Right lobe of liver (tissue), 6 donors: ENCODE data around the gene FREM1. TPM values are rescaled to one million over a fixed set of nuclear protein-coding genes. Genes with fewer than 3 reads are reported as not detected.

Experiments
- ATAC-seq, 4 donors: fragments of 200-7000 bp; cut with Tn5 transposase; one replicate each; pipeline ENCODE4 v1.9.1; 2020; ENCODE audit warnings: mild to moderate bottlenecking in 4 of 4, moderate library complexity in 4 of 4
- DNase-seq, 3 donors: peaks; one replicate each; pipeline ENCODE4 v3.0.0-alpha.2; 2020
- H3K27ac ChIP-seq, 3 donors: fragments of 200-600 bp; one replicate each; pipeline ENCODE4 v1.8.0; 2022
- H3K27me3 ChIP-seq, 2 donors: fragments of 200-600 bp; one replicate each; pipeline ENCODE4 v1.8.0; 2022
- H3K36me3 ChIP-seq, 4 donors: fragments of 200-600 bp; sonication (generic) in 1 of 4; one replicate each; pipeline versions ENCODE4 v1.5.1 to v1.8.0; 2017 to 2022; ENCODE audit warnings: control low read depth in 1 of 4
- H3K4me1 ChIP-seq, 4 donors: fragments of 200-600 bp; sonication (generic) in 1 of 4; one replicate each; pipeline versions ENCODE4 v1.5.1 to v1.8.0; 2017 to 2022; ENCODE audit warnings: control low read depth in 1 of 4
- H3K4me3 ChIP-seq, 3 donors: fragments of 200-600 bp; one replicate each; pipeline ENCODE4 v1.8.0; 2022
- H3K9me3 ChIP-seq, 4 donors: fragments of 200-600 bp; sonication (generic) in 1 of 4; one replicate each; pipeline versions ENCODE4 v1.5.1 to v1.8.0; 2017 to 2022; ENCODE audit warnings: control low read depth in 1 of 4
- POLR2A ChIP-seq: fragments of 450-650 bp; IDR thresholded peaks from one replicate; pipeline ENCODE4 v1.6.1; 2017; ENCODE audit warnings: antibody characterized with exemption, mild to moderate bottlenecking
- WGBS: methylation state at CpG from one replicate; pipeline ENCODE4 v1.1.6; 2018; ENCODE audit warnings: low coverage, low lambda C conversion rate; ENCODE audit not compliant: insufficient coverage; ENCODE audit errors: missing lambda C conversion rate; 5-methylcytosine and 5-hydroxymethylcytosine counted together
- intact Hi-C, 2 donors: fragments of 100-400 bp; cut with DNase I; formaldehyde crosslinking; loops; one replicate each; pipeline versions ENCODE4 v1.11.2 to v1.14.1; 2022
- total RNA-seq, 6 experiments: library from RNA; depleted of rRNA in 2 of 6; stranded (reverse); fragments of >200 nt in 2 of 6; fragmentation: NEBNext Ultra II Directional in 3 of 6; extraction: Animal tissue kit (Norgen Biotek cat#: 25700) in 3 of 6; gene quantifications; one replicate each; pipeline versions ENCODE4 v1.1.0 to v1.2.4, GENCODE V29; 2016 to 2023
- TF ChIP-seq, protein P1 (sequence below), 4 donors: fragments of 200-600 bp in 3 of 4; fragments of 450-650 bp in 1 of 4; IDR thresholded peaks; one replicate each; pipeline versions ENCODE4 v1.5.1 to v1.8.0; 2016 to 2022; ENCODE audit warnings: antibody characterized with exemption in 4 of 4, mild to moderate bottlenecking in 2 of 4
- donor health status: DM: no; HTN: yes; CAD: no.
- donor health status: DM: no; HTN: no; CAD: no.
- donor health status: DM: no; HTN: no; CAD: no.
- donor health status: DM: no; HTN: yes; CAD: no.
- donor health status: DM: no; HTN: yes; CAD: no.

Gene FREM1
- total RNA-seq, 6 experiments from 2014 or later: 0.12 to 2.6 (median 1.1) TPM

GRCh38 chr9:14912859-14913258, 2.6 kb upstream of the FREM1 start:
- Histone ChIP-seq H3K4me1 (no peaks in the 10 kb centered on the region), H3K27ac (no peak overlapping the region), H3K9me3 (no peaks in the 10 kb centered on the region), H3K36me3 (no peaks in the 10 kb centered on the region), H3K4me3 (no peak overlapping the region), H3K27me3 (no peaks in the 10 kb centered on the region)
- 58% methylated on average over 6 of the region's 6 CpGs for WGBS
- no peak for ATAC-seq
- DNase-seq: no peak
- intact Hi-C loops: no loop called here
- TF ChIP-seq, protein P1, sequence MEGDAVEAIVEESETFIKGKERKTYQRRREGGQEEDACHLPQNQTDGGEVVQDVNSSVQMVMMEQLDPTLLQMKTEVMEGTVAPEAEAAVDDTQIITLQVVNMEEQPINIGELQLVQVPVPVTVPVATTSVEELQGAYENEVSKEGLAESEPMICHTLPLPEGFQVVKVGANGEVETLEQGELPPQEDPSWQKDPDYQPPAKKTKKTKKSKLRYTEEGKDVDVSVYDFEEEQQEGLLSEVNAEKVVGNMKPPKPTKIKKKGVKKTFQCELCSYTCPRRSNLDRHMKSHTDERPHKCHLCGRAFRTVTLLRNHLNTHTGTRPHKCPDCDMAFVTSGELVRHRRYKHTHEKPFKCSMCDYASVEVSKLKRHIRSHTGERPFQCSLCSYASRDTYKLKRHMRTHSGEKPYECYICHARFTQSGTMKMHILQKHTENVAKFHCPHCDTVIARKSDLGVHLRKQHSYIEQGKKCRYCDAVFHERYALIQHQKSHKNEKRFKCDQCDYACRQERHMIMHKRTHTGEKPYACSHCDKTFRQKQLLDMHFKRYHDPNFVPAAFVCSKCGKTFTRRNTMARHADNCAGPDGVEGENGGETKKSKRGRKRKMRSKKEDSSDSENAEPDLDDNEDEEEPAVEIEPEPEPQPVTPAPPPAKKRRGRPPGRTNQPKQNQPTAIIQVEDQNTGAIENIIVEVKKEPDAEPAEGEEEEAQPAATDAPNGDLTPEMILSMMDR (IDR thresholded peaks at IDR 0.05): no peak
- TF ChIP-seq POLR2A: no peak

DNA sequence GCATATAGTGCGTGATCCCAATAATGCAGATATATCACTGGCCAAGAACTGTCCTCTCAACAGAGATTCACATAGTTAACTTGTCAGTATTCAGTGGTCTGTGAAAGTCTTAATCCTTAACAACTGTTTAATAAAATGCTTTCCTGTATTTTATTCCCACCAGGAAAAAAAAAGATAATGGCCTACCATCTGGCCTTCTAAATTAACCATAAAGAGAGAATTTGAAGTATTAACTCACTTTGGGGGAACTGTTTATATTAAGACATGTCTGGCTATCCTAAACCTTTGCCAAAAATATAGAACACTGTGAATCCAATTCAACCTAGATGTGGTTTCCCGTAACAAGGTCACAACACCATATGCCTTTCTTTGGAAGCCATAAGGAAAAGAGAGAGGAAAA, 818 bp upstream of the FREM1 start:
- WGBS: 86% methylated on average over 2 of the region's 2 CpGs
- no peaks in the 10 kb centered on the region for H3K27me3 ChIP-seq
- TF ChIP-seq, protein P1 (IDR thresholded peaks at IDR 0.05): no peak
- no peak for TF ChIP-seq POLR2A
- H3K27ac ChIP-seq: no peak overlapping the region
- no peaks in the 10 kb centered on the region for H3K36me3 ChIP-seq
- H3K4me1 ChIP-seq: no peaks in the 10 kb centered on the region
- H3K4me3 ChIP-seq: no peak overlapping the region
- H3K9me3 ChIP-seq: no peaks in the 10 kb centered on the region
- intact Hi-C loops: no loop called here
- ATAC-seq (no peak), DNase-seq (no peak)

GRCh38 chr9:14909601-14909960, 647 bp downstream of the FREM1 start:
- Histone ChIP-seq H3K27ac (no peak overlapping the region), H3K27me3 (no peaks in the 10 kb centered on the region), H3K4me3 (peak overlapping the region in 2 of 3 donors; percentile 8 to 11), H3K9me3 (no peaks in the 10 kb centered on the region), H3K36me3 (no peaks in the 10 kb centered on the region), H3K4me1 (no peaks in the 10 kb centered on the region)
- WGBS: 42% methylated on average over 2 of the region's 2 CpGs
- DNase-seq: no peak
- intact Hi-C loops: no loop called here
- TF ChIP-seq, protein P1 (IDR thresholded peaks at IDR 0.05): no peak
- no peak for TF ChIP-seq POLR2A
- no peak for ATAC-seq

DNA sequence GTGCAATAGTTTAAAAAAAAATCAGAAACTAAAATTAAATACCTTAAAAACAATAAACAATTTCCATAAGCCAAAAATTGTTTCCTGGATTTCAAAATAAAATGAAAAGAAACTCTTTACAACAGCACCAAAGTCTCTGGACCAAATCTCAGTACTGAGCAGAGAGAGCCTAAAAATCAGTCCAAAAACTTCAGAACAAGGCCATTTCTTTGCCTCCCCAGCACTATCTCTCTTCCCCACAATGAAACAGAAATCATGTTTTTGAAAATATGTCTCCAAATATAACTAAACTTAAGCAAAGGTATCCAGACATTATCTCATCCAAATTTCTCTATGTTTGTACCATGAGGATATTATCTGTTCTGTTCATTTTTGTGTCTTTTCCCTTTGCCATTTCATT, 1.0 kb downstream of the FREM1 start:
- H3K4me3 ChIP-seq: no peak overlapping the region
- DNase-seq (no peak), ATAC-seq (no peak)
- TF ChIP-seq, protein P1 (IDR thresholded peaks at IDR 0.05): no peak
- TF ChIP-seq POLR2A: no peak
- H3K9me3 ChIP-seq: no peaks in the 10 kb centered on the region
- H3K36me3 ChIP-seq: no peaks in the 10 kb centered on the region
- intact Hi-C loops: no loop called here
- H3K27ac ChIP-seq: no peak overlapping the region
- H3K27me3 ChIP-seq: no peaks in the 10 kb centered on the region
- no peaks in the 10 kb centered on the region for H3K4me1 ChIP-seq
